Middle frontal gyrus (tissue), 1 donor: Measurements from ENCODE around the gene SPTBN1.

Source experiments
- DNase-seq: peaks from one replicate; pipeline ENCODE4 v3.0.0-alpha.2; 2015; ENCODE audit warnings: low spot score; ENCODE audit errors: extremely low spot score

The SPTBN1 gene

DNA sequence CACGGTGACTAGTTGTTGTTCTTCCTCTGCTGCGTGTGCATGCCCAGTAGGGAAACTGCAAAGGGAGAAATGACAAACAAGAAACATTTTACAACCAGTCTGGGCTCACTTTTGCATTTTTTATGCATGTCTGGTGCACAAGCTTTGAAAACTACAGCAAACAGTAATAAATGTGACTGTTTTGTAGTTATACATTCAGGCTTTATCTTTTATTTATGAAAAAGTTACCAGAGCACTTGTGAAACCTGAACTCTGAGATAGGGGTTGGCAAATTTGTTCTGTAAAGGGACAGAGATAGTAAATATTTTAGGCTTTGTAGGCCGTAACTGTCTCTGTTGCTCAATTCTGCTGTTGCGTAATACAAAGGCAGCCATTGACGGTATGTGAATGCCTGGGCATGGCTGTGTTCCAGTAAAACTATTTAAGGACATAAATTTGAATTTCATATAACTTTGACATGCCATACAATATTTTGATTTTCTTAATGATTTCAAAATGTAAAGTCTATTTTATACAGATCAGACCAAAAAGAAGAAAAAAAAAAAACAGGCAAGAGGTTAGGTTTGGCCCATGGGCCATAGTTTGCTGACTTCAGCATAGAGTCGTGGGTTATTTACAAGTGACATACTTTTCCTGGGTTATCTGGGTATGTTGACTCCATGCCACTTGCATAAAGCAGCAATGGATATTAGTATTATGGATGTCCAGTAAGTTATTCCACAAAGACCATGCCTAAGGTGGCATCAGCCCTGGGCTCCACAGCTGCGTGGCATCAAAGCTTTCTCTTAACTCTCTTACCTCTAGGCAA is 213.8 kb downstream of the SPTBN1 start:
- no peak for DNase-seq

GRCh38 chr2:54670485-54671009 is 214.4 kb downstream of the SPTBN1 start:
- no peak for DNase-seq

DNA sequence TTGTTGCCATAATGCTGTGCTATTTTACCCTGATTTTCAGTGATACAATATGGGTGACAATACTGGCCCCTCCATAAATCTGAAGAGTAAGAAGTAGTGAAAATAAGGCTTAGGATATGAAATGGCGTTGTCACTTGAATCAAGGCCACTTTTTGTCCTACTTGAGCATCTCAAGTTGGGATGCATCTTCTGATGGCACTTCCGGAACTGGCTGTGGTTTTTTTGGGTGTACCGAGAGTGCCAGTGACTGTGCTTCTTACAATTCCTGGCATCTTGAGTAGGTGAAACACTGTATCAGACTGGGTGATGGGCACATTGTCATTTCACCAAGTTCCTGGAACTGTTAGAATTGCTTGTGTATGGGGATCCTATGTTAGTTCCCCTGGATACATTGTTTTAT is 214.9 kb downstream of the SPTBN1 start:
- no peak for DNase-seq

DNA sequence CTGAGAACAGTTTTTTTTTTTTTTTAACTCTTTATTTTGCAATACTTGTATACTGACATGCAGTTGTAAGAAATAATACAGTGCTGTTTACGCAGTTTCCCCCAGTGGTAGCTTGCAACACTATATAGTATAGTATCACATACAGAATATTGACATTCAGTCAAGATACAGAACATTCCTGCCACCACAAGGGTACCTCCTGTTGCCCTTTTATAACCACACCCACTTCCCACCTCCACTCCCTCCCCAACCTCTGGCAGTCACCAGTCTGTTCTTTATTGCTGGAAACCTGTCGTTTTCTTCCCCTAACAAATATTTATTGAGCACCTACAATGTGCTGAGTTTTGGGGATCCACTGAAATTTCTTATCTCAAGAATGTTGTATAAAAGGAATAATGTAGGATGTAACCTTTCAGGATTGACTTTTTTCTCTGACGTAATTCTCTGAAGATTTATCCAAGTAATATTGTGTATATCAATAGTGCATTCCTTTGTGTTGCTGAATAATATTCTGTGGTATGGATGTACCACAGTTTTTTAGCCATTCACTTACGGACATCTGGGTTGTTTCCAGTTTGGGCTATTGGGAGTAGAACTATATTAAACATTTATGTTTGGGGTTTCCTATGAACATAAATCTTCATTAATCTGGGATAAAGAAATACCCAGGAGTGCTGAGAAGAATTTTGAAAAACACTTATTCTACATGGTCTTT is 215.9 kb downstream of the SPTBN1 start:
- DNase-seq, result no peak

GRCh38 chr2:54672590-54673456 is 216.7 kb downstream of the SPTBN1 start:
- no peak for DNase-seq

DNA sequence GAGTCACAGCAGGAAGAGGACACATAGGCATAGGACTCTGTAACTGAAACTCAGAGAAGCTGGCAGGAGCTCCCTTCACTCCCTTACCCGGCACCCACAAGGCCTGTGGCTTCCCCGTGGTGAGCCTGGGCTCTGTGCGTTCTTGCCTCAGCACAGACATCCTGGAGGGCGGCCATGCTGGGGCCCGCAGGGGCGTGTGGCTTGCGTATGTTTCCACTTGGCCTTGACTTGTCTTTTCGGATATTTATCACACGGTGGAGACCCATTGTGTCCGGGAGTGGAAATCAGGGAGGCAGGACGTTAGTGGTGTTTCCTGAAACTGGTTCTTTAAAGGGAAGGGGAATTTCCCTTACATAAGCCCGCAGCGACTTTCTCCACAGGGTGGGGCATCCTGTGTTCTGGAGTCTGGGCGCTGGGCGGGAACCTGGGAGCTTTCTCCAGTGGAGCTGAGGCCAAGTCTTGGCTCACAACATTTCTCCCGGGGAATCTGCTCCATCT is 217.4 kb downstream of the SPTBN1 start:
- DNase-seq, result no peak

- DNase-seq, result no peak
Measured at GRCh38 chr2:54675281-54675680, 219.2 kb downstream of the SPTBN1 start.

DNA sequence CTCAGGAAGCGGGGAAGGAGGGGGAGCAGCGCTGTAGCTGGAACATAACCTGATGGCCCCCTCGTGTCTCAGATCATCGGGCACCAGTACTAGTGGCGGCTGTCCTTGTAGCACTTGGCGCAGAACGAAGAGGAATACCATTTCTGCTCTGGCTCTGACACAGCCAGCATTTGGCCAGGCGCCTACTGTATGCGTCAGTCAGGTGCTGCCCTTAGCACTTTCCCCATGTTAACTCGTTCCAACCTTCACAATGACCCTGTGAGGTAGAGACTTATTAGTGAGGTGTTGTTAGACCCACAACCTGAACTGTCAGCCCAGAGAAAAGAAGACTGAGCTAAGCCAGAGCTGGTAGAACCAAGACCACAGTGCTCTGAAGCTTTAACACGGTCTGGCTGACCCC is 219.6 kb downstream of the SPTBN1 start:
- no peak for DNase-seq

- DNase-seq, result no peak
Measured at GRCh38 chr2:54676656-54677055, 220.5 kb downstream of the SPTBN1 start.

DNA sequence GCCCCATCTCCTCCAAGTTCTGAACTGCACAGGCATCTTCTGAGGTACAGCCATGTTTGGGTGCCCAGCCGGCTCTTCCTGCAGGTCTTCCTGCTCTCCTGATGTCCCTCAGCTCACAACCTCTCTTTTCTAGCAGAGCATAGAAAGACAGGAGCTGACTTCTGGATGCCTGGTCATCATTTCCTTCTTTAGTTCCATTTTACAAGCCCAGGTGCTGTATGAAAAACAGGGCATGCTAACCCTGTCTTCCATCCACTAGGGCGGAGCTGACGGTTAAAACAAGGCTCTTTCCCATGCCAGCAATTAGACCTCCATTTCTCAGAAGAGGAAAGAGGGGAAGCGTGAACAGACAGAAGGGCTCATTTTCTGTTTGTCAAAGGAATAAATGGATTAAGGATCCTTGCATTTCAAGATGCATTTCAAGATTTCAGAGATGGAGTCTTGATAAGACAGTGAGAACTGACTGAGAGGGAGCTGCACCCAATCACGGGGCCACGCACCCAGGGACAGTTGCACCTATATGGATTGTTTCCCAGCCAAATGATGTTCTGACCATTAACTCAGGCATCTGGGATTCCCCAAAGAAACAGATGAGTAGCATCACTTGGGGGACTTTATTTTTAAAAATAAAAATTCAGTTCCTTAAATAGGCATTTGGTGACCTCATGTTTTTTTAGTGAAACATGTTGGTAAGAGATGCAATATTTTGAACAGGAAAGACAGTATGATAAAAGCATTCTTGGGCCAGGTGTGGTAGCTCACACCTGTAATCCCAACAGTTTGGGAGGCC is 221.5 kb downstream of the SPTBN1 start:
- DNase-seq, result no peak

DNA sequence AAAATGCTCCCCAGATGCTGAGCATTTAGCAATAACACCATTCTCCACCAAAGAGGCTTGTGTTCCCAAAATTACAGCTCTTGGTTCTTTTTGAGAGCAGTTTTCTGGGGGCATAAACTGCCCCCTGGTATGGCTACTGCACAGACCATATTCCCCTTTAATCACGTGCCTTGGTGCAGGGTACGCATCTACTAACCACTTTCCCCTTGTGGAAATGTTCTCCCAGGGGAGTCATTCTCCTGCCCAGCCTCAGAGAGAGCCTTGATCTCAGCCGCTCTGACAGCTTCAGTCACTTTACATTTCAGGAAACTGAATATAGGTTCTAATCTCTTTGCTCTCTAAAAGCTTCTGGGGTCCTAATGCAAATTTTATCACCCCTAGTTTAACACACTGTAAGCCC is 222.6 kb downstream of the SPTBN1 start:
- DNase-seq, result no peak

DNA sequence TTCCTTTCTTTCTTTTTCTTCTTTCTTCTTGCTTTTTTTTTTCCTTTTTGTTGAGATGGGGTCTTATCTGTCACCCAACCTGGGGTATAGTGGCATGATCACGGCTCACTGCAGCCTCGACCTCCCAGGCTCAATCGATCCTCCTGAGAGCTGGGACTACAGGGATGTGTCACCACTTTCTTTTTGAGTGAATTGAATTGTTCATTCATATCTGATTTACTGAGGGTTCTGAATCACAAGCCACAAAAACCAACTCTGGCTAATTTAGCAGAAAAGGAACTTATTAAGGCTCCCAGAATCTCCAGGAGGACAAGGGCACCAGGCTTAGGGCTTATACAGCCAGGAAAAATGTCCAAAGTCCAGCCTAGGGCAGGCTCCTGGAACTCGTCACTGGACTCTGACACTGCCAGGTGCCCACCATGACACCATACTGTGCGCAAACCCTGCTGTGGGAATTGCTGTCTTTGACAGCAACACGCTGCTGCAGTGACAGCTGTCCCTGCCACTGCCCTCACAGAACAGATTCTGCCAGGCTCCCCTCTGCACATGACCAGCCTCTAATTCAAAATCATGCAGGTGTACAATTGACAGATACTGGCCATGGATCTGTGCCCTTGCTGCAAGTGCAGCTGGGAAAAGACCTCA is 224.4 kb downstream of the SPTBN1 start:
- no peak for DNase-seq

GRCh38 chr2:54681416-54681815 is 225.3 kb downstream of the SPTBN1 start:
- no peak for DNase-seq

GRCh38 chr2:54683596-54683995 is 227.5 kb downstream of the SPTBN1 start:
- DNase-seq, result no peak

- DNase-seq, result no peak
Measured at GRCh38 chr2:54685263-54685775, 229.2 kb downstream of the SPTBN1 start.

- no peak for DNase-seq
Measured at GRCh38 chr2:54687595-54688152, 231.5 kb downstream of the SPTBN1 start.

GRCh38 chr2:54691445-54692135 is 235.5 kb downstream of the SPTBN1 start:
- no peak for DNase-seq

- no peak for DNase-seq
Measured at GRCh38 chr2:54692556-54692955, 236.4 kb downstream of the SPTBN1 start.

DNA sequence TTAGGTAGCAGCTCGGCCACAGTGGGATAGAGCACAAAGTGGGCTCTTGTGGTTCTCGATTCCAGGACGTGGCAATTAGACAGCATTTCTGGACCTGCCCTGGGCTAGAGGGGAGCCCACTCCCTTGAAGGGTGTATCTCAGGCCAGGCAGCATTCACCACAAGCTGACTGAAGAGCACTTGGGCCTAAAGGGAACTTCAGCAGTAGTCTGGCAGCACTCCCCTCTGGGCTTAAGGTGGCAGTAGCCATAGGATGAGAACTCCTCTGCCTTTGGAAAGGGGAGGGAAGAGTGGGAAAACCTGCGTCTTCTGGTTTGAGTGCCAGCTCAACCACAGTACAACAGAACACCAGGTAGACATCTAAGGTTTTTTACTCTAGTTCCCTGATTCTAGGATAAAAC is 239.3 kb downstream of the SPTBN1 start:
- DNase-seq, result no peak
